ENCODE results near the gene GNPTAB.
"Not testable (repeated sequence)": the region's sequence is repeated elsewhere in the genome, so short reads cannot be mapped to it uniquely, and the experiment has no call there.

Gene GNPTAB

GRCh38 chr12:101830367-101831325 lies at the start of gene GNPTAB:
Gene GNPTAB (minus strand): TSS chr12:101830959. CDS start chr12:101830675, 284 bp downstream.
- H3K4me3 ChIP-seq (ENCODE audit: low read length): peak within 1 kb of the TSS; percentile 89
- no peaks in the 10 kb centered on the region for H3K36me3 ChIP-seq (ENCODE audit: control insufficient read depth, insufficient read depth, low read length, severe bottlenecking)

DNA sequence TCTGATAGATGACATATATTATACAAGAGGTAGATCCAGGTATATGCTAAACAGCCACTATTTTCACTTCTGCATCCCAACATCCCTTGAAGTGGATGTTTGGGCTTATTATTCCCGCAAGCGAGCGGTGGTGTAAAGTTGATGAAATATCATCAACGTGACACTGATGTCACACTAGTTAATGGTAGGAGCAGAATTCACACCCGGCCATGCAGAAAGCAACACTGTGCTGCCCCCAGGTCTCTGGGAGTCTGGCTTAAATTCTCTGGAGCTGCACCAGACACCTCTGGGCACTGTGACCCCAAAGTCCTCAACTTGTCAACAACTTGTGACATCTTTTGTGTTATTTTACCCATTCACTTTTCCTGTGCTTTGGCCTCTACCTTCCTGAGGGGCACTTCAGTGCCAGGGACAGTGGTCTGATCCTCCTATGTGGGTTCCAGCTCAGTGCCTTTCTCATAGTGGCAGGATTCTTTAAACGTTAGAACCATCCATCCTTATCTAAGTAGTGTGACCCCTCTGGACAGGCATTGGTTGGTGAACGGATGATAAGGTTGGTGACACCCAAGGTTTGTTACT lies 47.6 kb upstream of the GNPTAB start:
- H3K9ac ChIP-seq (ENCODE audit: low read length): peak overlapping the region; percentile 94
- peak overlapping the region; percentile 97 for H3K4me3 ChIP-seq (ENCODE audit: low read length)
- DNase-seq (ENCODE audit: low read depth): peak; percentile 39
- H3K9me3 ChIP-seq (ENCODE audit: control insufficient read depth, low read length): no peaks in the 10 kb centered on the region
- H3K36me3 ChIP-seq (ENCODE audit: control insufficient read depth, insufficient read depth, low read length, severe bottlenecking): no peaks in the 10 kb centered on the region
- peaks cover 4% of the 10 kb centered on the region for H3K4me1 ChIP-seq (ENCODE audit: control insufficient read depth, insufficient read depth, low read length)
- H3K27me3 ChIP-seq (replicated peaks; ENCODE audit: control insufficient read depth, insufficient read depth, low read length): no peaks in the 10 kb centered on the region

More at GRCh38 chr12:101830367-101831325, at the start of gene GNPTAB:
- Histone ChIP-seq H3K9me3 (ENCODE audit: control insufficient read depth, low read length) (no peaks in the 10 kb centered on the region), H3K27me3 (replicated peaks; ENCODE audit: control insufficient read depth, insufficient read depth, low read length) (no peaks in the 10 kb centered on the region), H3K4me1 (ENCODE audit: control insufficient read depth, insufficient read depth, low read length) (peaks cover 10% of the 10 kb centered on the region), H3K9ac (ENCODE audit: low read length) (peak within 1 kb of the TSS; percentile 92)
- DNase-seq (ENCODE audit: low read depth): peak; percentile 96

GRCh38 chr12:101877806-101878242 lies 47.1 kb upstream of the GNPTAB start:
- DNase-seq (ENCODE audit: low read depth): peak; percentile 66
- H3K4me1 ChIP-seq (ENCODE audit: control insufficient read depth, insufficient read depth, low read length): peaks cover 4% of the 10 kb centered on the region
- H3K27me3 ChIP-seq (replicated peaks; ENCODE audit: control insufficient read depth, insufficient read depth, low read length): no peaks in the 10 kb centered on the region
- peak overlapping the region; percentile 97 for H3K4me3 ChIP-seq (ENCODE audit: low read length)
- H3K36me3 ChIP-seq (ENCODE audit: control insufficient read depth, insufficient read depth, low read length, severe bottlenecking): no peaks in the 10 kb centered on the region
- H3K9ac ChIP-seq (ENCODE audit: low read length): peak overlapping the region; percentile 94
- no peaks in the 10 kb centered on the region for H3K9me3 ChIP-seq (ENCODE audit: control insufficient read depth, low read length)

GRCh38 chr12:101876861-101877805 lies 46.4 kb upstream of the GNPTAB start, which contains the start of gene DRAM1:
Gene DRAM1 (plus strand): TSS chr12:101877580. CDS start chr12:101877790, 210 bp downstream.
- peak within 1 kb of the TSS; percentile 97 for H3K4me3 ChIP-seq (ENCODE audit: low read length)

GRCh38 chr12:101876322-101876860 lies 45.6 kb upstream of the GNPTAB start:
- no peaks in the 10 kb centered on the region for H3K27me3 ChIP-seq (replicated peaks; ENCODE audit: control insufficient read depth, insufficient read depth, low read length)
- H3K36me3 ChIP-seq (ENCODE audit: control insufficient read depth, insufficient read depth, low read length, severe bottlenecking): no peaks in the 10 kb centered on the region
- no peaks in the 10 kb centered on the region for H3K9me3 ChIP-seq (ENCODE audit: control insufficient read depth, low read length)
- DNase-seq (ENCODE audit: low read depth): peak; percentile 46
- H3K4me1 ChIP-seq (ENCODE audit: control insufficient read depth, insufficient read depth, low read length): peaks cover 4% of the 10 kb centered on the region
- H3K4me3 ChIP-seq (ENCODE audit: low read length): peak overlapping the region; percentile 97
- H3K9ac ChIP-seq (ENCODE audit: low read length): peak overlapping the region; percentile 94

More at GRCh38 chr12:101876861-101877805, 46.4 kb upstream of the GNPTAB start, which contains the start of gene DRAM1:
- Histone ChIP-seq H3K9ac (ENCODE audit: low read length) (peak within 1 kb of the TSS; percentile 94), H3K9me3 (ENCODE audit: control insufficient read depth, low read length) (no peaks in the 10 kb centered on the region), H3K36me3 (ENCODE audit: control insufficient read depth, insufficient read depth, low read length, severe bottlenecking) (no peaks in the 10 kb centered on the region), H3K27me3 (replicated peaks; ENCODE audit: control insufficient read depth, insufficient read depth, low read length) (no peaks in the 10 kb centered on the region), H3K4me1 (ENCODE audit: control insufficient read depth, insufficient read depth, low read length) (peaks cover 4% of the 10 kb centered on the region)
- DNase-seq (ENCODE audit: low read depth): peak; percentile 98

GRCh38 chr12:101875162-101875561 lies 44.4 kb upstream of the GNPTAB start:
- Histone ChIP-seq H3K9ac (ENCODE audit: low read length) (no peak overlapping the region), H3K27me3 (replicated peaks; ENCODE audit: control insufficient read depth, insufficient read depth, low read length) (no peaks in the 10 kb centered on the region), H3K36me3 (ENCODE audit: control insufficient read depth, insufficient read depth, low read length, severe bottlenecking) (no peaks in the 10 kb centered on the region), H3K4me1 (ENCODE audit: control insufficient read depth, insufficient read depth, low read length) (peaks cover 4% of the 10 kb centered on the region), H3K4me3 (ENCODE audit: low read length) (no peak overlapping the region), H3K9me3 (ENCODE audit: control insufficient read depth, low read length) (no peaks in the 10 kb centered on the region)
- DNase-seq (ENCODE audit: low read depth): no peak

- DNase-seq (ENCODE audit: low read depth): no peak
- no peaks in the 10 kb centered on the region for H3K4me1 ChIP-seq (ENCODE audit: control insufficient read depth, insufficient read depth, low read length)
- H3K9me3 ChIP-seq (ENCODE audit: control insufficient read depth, low read length): peaks cover 2% of the 10 kb centered on the region
- no peaks in the 10 kb centered on the region for H3K27me3 ChIP-seq (replicated peaks; ENCODE audit: control insufficient read depth, insufficient read depth, low read length)
- H3K9ac ChIP-seq (ENCODE audit: low read length): no peak overlapping the region
- H3K4me3 ChIP-seq (ENCODE audit: low read length): no peak overlapping the region
- no peaks in the 10 kb centered on the region for H3K36me3 ChIP-seq (ENCODE audit: control insufficient read depth, insufficient read depth, low read length, severe bottlenecking)
Measured at GRCh38 chr12:101870925-101871324, 40.2 kb upstream of the GNPTAB start.

DNA sequence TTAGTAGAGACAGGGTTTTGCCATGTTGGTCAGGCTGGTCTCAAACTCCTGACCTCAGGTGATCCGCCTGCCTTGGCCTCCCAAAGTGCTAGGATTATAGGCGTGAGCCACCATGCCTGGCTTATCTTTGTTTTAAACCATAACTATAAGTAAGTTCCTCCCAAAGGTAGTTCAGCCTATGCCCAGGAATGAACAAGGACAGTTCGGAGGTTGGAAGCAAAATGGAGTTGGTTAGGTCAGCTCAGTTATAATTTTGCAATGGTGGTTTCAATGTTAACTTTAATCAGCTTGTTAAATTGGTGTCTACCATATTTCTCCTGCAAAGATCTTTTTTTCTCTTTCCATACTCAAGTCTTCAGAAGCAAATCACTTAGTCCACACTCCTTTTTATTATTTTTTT lies 36.9 kb upstream of the GNPTAB start:
- not testable (repeated sequence) for H3K36me3 ChIP-seq (ENCODE audit: control insufficient read depth, insufficient read depth, low read length, severe bottlenecking); H3K27me3 ChIP-seq (replicated peaks; ENCODE audit: control insufficient read depth, insufficient read depth, low read length); H3K4me3 ChIP-seq (ENCODE audit: low read length); H3K4me1 ChIP-seq (ENCODE audit: control insufficient read depth, insufficient read depth, low read length); H3K9ac ChIP-seq (ENCODE audit: low read length); DNase-seq (ENCODE audit: low read depth); H3K9me3 ChIP-seq (ENCODE audit: control insufficient read depth, low read length)

- no peak overlapping the region for H3K9ac ChIP-seq (ENCODE audit: low read length)
- DNase-seq (ENCODE audit: low read depth): no peak
- H3K9me3 ChIP-seq (ENCODE audit: control insufficient read depth, low read length): peaks cover 2% of the 10 kb centered on the region
- no peaks in the 10 kb centered on the region for H3K27me3 ChIP-seq (replicated peaks; ENCODE audit: control insufficient read depth, insufficient read depth, low read length)
- no peaks in the 10 kb centered on the region for H3K4me1 ChIP-seq (ENCODE audit: control insufficient read depth, insufficient read depth, low read length)
- no peak overlapping the region for H3K4me3 ChIP-seq (ENCODE audit: low read length)
- H3K36me3 ChIP-seq (ENCODE audit: control insufficient read depth, insufficient read depth, low read length, severe bottlenecking): no peaks in the 10 kb centered on the region
Measured at GRCh38 chr12:101866615-101867373, 36.0 kb upstream of the GNPTAB start.

GRCh38 chr12:101863981-101864380 lies 33.2 kb upstream of the GNPTAB start:
- DNase-seq (ENCODE audit: low read depth): no peak
- H3K4me1 ChIP-seq (ENCODE audit: control insufficient read depth, insufficient read depth, low read length): peaks cover 21% of the 10 kb centered on the region
- no peaks in the 10 kb centered on the region for H3K9me3 ChIP-seq (ENCODE audit: control insufficient read depth, low read length)
- H3K27me3 ChIP-seq (replicated peaks; ENCODE audit: control insufficient read depth, insufficient read depth, low read length): no peaks in the 10 kb centered on the region
- no peak overlapping the region for H3K4me3 ChIP-seq (ENCODE audit: low read length)
- no peak overlapping the region for H3K9ac ChIP-seq (ENCODE audit: low read length)
- H3K36me3 ChIP-seq (ENCODE audit: control insufficient read depth, insufficient read depth, low read length, severe bottlenecking): no peaks in the 10 kb centered on the region

Data from adipocyte (in vitro differentiated cells).